Measurements from ENCODE around the gene ABCD4.

ABCD4 gene

DNA sequence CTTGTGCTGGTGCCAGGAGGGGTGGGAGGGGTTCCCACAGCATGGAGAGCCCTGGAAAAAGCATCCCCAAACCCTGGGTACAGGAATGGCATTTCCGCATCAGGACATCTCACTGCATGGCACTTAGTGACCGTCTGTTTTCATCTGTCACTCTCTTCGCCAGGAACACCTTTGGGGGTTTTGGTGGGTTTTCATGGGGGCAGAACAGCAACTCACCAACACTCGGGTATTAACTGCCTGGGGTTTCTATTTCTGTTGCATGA is 60.0 kb downstream of the ABCD4 start:
- Histone ChIP-seq H3K36me3 (no peaks in the 10 kb centered on the region), H3K27me3 (peaks cover 99% of the 10 kb centered on the region), H3K4me1 (no peaks in the 10 kb centered on the region), H3K4me3 (ENCODE audit: low read depth, low read length) (no peak overlapping the region), H3K9me3 (no peaks in the 10 kb centered on the region)
- TF ChIP-seq, protein P1, sequence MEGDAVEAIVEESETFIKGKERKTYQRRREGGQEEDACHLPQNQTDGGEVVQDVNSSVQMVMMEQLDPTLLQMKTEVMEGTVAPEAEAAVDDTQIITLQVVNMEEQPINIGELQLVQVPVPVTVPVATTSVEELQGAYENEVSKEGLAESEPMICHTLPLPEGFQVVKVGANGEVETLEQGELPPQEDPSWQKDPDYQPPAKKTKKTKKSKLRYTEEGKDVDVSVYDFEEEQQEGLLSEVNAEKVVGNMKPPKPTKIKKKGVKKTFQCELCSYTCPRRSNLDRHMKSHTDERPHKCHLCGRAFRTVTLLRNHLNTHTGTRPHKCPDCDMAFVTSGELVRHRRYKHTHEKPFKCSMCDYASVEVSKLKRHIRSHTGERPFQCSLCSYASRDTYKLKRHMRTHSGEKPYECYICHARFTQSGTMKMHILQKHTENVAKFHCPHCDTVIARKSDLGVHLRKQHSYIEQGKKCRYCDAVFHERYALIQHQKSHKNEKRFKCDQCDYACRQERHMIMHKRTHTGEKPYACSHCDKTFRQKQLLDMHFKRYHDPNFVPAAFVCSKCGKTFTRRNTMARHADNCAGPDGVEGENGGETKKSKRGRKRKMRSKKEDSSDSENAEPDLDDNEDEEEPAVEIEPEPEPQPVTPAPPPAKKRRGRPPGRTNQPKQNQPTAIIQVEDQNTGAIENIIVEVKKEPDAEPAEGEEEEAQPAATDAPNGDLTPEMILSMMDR (IDR thresholded peaks at IDR 0.05; ENCODE audit: low read depth, low read length): no peak
- DNase-seq: no peak

DNA sequence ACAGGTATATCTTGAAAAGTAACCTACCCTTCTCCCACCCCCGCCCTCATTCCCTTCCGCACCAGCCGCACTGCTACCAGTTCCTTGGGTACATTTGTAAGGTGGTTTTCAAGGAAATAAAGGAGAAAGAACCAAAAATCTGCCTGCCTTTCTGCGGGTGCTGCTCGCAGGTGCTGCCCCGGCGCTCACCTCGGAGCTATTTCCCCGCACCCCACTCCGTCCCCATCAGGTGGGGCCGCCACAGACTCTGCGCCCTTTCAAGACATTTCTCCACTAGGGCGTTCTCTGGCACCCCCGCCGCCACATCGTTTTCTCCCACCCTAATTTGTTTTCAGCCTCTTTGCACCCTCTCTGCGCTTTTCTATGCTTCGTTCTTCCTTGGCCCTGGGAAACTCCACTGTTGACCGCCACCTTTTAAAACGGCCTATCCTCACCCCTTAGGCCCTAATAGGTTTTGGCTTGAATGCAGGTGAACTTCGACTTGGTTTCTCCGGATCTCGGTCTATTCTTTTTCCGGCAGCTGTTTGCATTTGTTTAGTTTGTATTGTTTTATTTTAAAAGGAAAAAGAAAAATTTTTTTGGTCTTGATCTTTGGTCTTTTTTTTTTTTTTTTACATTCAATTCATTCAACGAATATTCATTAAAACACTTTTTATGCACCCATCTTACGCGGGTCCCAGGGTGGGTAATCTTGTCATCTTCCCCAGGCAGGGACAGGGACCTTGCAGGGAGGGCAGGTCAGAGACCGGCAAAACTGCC is 60.5 kb downstream of the ABCD4 start:
- H3K4me1 ChIP-seq: no peaks in the 10 kb centered on the region
- H3K27me3 ChIP-seq: peaks cover 100% of the 10 kb centered on the region
- no peak for DNase-seq
- TF ChIP-seq, protein P1 (IDR thresholded peaks at IDR 0.05; ENCODE audit: low read depth, low read length): no peak
- H3K9me3 ChIP-seq: no peaks in the 10 kb centered on the region
- H3K4me3 ChIP-seq (ENCODE audit: low read depth, low read length): no peak overlapping the region
- no peaks in the 10 kb centered on the region for H3K36me3 ChIP-seq

DNA sequence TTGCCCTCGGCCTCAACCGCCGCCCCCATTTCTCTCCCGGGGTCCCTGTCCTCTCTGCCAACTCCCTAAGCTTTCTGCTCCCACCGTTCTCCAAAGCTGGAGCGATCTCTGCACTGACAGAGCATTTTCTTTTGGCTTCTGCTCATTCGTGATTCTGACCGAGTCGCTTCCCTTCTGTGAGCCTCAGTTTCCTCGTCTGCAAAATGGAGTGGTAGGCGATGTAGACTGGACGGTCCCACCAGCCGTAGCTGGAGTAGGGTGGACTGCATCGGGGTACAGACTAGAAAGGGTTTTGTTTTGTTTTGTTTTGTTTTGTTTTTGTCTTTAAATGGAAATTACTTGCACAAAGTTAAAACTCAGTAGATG is 61.1 kb downstream of the ABCD4 start:
- no peaks in the 10 kb centered on the region for H3K36me3 ChIP-seq
- no peaks in the 10 kb centered on the region for H3K9me3 ChIP-seq
- H3K4me3 ChIP-seq (ENCODE audit: low read depth, low read length): no peak overlapping the region
- peaks cover 100% of the 10 kb centered on the region for H3K27me3 ChIP-seq
- no peak for DNase-seq
- TF ChIP-seq, protein P1 (IDR thresholded peaks at IDR 0.05; ENCODE audit: low read depth, low read length): no peak
- H3K4me1 ChIP-seq: no peaks in the 10 kb centered on the region

DNA sequence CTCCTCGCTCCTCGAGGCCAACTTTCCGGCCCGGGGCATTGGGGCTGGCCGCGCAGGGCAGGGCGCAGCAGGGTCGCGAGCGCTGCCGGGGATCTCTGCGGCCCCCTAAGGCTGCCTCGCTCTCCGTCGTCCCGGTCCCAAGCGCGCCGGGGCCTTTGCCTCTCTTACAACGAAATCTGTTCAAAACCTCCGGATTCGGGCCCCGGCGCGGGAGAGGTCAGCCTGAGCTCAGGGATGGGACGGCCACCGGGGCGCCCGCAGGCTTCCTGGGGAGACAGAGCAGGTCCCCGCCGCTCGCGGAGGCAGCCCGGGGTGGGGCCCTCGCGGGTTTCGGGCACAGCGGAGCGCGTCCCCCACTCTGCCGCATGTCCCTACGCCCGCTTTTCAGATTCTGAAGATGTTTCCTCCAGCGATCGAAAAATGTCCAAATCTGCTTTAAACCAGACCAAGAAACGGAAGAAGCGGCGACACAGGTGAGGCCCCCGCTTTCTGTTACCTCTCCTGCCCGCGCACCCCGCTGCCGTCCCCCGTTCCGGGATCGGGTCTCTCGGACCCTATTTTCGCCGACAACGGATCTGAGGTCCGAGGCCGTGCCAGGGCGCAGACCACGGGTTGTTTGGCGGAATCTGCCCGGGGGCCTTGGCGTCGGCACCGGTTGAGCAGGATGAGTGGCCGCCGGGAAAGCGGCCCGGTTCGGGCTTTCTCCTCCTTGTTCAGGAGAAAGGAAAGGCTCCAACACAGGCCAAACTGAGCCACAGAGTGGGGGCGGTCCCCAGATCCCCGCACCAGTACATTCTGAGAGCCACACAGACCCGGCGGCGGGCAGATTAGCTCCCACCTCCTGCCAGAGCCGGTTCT is 61.7 kb downstream of the ABCD4 start:
- H3K4me1 ChIP-seq: no peaks in the 10 kb centered on the region
- peaks cover 99% of the 10 kb centered on the region for H3K27me3 ChIP-seq
- DNase-seq: no peak
- H3K9me3 ChIP-seq: no peaks in the 10 kb centered on the region
- H3K36me3 ChIP-seq: no peaks in the 10 kb centered on the region
- TF ChIP-seq, protein P1 (IDR thresholded peaks at IDR 0.05; ENCODE audit: low read depth, low read length): no peak
- no peak overlapping the region for H3K4me3 ChIP-seq (ENCODE audit: low read depth, low read length)

DNA sequence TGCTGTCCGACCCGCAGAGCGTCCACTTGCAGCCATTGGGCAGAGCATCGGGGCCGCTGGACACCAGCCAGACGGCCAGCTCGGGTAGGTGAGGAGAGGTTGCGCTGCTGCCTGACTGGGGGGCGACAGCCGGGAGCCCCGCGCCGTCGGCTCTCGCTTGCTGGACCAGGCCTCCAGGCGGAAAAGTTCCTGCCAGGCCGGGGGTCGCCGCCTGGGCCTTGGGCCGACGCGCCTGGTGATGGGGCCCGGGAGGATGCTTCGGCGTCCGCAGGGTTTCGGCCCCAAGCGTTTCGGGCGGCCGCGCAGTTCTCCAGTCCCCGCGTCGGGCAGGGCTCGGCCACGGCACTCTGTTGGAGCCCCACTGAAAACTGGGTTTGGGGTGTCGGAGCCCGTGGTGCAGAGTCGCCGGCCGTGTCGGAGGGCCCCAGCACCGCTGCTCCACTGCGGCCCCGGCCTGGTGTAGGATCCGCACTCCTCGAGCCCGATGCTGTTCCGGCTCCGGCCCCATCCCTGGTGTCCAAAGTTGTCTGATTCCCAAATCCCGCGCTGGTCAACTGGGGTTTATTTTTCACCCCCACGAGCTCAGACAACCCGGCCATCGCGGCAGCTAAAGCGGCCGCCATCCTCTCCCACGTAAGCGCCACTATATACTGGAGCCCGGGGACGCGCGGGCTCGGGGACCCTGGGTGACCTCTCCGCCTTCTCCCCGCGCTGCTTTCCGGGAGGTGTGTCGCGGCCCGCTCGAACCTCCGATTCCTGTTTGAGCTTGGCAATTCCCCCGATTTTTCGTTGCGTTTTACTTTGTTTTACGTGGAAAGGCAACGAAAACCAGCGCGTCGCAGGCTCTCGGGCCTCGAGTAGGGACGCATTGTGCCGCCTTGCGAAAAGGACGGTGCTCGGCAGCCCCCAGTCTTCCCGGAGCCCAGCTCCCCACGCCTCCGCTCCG is 62.6 kb downstream of the ABCD4 start:
- H3K4me3 ChIP-seq (ENCODE audit: low read depth, low read length): no peak overlapping the region
- H3K4me1 ChIP-seq: no peaks in the 10 kb centered on the region
- TF ChIP-seq, protein P1 (IDR thresholded peaks at IDR 0.05; ENCODE audit: low read depth, low read length): no peak
- H3K9me3 ChIP-seq: no peaks in the 10 kb centered on the region
- H3K27me3 ChIP-seq: peaks cover 96% of the 10 kb centered on the region
- no peaks in the 10 kb centered on the region for H3K36me3 ChIP-seq
- no peak for DNase-seq

Data from BE2C (cell line).